GM21737 (cell line): ENCODE measurements around the gene MBNL3.
"Not testable (repeated sequence)": the region's sequence is repeated elsewhere in the genome, so short reads cannot be mapped to it uniquely, and the experiment has no call there.

Experiments
- ATAC-seq: cut with Tn5 transposase; IDR thresholded peaks from one replicate; pipeline ENCODE4 v1.9.1; 2021; ENCODE audit warnings: mild to moderate bottlenecking, moderate library complexity; ENCODE audit not compliant: unreplicated experiment

The MBNL3 gene

DNA sequence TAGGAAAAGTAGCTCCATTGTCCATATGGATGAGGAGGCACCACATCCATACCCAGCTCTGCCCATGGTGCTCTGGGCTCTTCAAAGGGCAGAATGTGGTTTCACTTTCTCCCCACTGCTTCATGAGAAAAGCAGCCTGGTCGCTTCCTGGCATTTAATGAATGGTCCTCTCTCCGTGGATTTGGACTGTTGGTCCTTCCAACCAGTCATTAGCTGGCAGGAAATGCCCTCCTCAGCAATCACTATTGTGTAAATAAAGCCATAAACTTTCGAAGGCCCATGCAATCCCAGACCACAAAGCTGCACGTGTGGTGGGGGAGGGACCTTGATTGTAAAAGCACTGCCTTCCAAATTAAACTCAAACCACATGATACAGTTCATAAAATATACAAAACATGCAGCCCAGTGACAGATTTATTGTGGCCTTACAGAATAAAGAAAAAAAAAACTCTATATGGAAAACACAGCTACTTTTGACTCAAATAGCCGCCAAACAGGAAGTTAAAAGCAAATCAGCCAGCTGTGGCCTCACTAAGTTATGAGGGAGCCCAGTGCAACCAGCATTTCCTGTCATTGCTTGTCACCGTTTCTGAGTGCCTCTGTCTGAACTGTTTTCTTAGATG is 8.1 kb downstream of the MBNL3 start:
- ATAC-seq = peak; percentile 85

DNA sequence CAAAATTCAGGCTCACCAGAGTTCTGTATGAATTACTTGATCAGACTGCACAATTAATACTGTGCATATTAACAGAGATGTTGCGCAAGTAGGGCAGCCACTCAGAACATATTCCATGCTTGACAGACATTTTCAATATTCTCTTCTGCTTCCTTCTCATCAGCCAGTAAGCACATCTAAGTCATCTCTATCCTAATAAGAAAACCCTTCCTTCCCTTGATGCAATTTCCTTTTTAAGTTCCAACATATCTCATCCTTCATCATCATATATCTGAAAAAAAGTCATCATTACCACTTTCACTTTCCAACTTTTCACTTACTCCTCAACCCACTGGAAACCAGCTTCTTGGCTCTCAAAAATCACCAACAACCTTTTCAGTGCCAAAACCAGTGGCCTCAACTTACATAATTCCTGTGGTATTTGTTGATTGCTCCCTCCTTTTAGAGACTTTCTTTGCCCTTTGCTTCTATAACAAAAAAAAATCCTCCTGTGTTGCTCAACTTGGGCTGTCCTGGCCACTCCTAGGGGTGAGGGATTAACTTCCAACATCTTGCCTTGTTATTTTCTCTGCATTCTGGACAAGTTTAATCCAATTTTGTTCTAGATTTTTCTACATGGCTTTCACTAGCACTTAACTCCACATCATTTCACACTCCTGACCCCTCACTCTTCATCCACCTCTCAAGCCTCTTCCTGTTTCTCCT is 14.1 kb downstream of the MBNL3 start:
- no peak for ATAC-seq

DNA sequence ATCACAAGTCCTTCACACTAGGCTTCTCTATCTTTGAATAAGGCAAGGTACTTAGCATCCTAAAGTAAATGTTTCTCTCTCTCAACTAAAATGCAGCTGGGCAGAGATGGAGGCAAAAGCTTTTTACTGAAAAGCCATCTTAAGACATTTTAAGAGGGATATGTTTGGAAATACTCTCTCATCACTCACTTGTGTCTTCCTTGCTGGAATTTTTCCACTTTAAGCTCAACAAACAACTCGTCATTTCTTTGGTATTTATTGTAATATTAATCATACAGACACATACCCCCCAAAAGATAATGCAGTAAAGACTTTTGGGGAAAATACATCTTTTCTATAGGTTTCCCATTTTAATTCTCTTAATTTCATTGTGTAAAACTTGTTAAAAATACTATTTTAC is 16.4 kb downstream of the MBNL3 start:
- ATAC-seq = no peak

DNA sequence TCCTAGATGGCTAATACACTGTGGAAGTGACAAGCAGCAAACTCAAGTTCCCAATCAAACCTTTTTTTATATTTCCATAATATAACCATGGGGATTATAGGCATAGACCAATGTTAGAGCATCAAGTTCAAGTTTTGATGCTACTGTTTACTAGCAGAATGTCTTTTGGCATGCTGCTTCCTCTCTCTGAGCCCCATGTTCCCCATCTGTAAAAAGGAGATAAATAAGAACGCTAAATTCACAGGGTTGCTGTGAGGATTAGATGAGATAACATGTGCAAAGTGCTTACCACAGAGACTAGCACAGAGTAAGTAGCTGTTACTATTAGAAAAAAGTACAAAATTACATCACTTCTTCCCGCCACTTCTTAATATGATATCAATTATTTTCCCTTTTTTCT is 18.0 kb downstream of the MBNL3 start:
- no peak for ATAC-seq

DNA sequence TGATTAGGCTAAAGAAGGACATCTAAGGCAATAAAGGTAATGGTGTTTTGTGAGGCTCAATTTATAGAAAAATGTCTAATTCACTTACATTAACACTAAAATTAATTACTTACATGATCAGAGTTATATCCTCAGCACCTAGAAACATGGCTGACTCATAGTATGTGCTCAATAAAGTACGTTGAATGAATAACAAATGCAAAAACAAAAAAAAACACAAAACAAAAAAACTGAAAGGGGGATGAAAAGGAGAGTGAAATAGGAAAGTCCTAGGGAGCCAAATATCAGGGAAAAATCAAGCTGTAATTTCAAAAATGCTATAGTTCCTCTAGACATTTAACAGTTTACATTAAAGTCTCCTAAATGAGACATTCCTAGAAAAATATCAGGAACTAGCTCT is 18.7 kb downstream of the MBNL3 start:
- no peak for ATAC-seq

DNA sequence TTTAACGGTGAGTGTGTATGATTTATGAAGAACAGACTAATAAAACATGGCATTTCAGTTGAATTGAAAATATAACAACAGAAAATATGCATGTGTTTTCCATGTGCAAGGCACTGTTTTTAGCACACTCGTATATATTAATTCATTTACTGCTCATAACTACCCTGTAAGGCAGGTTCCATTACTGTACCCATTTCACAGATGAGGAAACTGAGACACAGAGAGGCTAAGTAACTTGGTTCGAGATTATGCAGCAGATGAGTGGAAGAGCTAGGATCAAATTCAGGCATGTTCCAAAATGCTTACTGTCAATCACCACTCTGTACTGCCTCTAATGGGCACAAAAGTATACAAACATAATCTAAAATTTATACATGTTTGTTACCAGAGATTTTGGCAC is 20.4 kb downstream of the MBNL3 start:
- no peak for ATAC-seq

DNA sequence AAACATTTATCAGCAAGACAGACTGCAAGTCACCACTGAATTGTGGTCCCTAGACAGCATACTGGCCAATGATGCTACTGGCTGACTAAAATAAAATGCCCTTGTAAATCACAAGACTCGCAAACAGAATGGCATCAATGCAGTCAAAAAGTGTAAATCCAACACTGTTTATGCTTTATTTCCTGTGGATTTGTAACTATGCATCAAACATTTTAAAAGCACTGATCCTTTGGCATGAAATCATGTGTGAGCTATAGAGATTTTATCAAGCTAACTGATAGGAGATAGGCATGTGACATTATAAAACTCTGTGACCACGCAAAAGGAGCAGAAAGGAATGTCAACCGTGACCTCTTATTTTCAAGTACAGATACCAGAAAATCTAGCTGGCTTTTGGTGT is 20.8 kb downstream of the MBNL3 start:
- ATAC-seq = no peak

DNA sequence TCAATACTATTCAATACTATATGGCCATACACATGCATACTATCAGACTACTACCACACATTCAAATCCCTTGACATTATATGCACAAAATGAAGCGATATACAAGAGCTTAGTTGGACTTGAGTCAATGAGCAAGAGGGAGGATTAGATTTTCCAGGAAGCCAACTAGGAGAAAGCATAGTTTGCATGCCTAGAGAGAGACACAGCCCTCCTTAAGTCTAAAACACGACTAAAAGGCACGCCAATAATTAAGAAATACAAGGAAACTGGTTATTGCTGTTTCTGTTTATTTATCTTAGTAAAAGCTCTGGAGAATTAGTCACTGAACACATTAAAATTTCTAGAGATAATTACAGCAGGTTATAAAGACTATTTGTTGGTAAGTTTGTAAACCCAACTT is 21.8 kb downstream of the MBNL3 start:
- no peak for ATAC-seq

DNA sequence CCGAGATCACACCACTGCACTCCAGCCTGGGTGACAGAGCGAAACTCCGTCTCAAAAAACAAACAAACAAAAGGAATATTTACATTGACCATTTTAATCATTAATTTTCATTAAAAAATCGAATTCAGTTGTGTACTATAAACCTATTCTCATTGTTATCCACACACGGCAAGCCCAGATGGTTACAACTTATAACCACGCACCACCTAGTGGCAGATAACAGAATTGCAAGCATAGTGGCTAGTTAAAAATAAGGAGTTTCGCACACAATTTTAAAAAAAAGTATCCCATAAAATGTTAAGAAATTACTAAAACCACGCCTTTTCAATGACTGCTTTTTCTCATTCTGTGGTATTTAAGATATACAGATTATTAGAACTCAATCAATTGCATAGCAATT is 25.4 kb downstream of the MBNL3 start:
- no peak for ATAC-seq

DNA sequence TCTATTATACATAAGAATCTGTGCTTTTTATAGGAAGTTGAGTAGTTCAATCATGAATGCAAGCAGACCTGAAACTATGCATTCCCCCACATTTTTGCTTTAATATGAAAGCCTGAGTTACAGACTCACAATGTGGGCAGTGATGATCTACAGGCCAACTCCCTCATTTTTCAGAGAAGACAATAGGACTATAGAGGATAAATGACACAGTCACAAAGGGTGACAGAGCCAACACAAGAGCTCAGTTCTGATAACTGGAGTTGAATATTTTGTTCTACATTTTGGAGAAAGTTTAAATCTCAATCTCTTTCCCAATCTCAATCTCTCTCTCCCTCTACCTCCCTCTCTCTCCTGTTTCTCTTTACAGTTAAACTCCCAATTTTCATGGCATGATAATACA is 27.0 kb downstream of the MBNL3 start:
- no peak for ATAC-seq

DNA sequence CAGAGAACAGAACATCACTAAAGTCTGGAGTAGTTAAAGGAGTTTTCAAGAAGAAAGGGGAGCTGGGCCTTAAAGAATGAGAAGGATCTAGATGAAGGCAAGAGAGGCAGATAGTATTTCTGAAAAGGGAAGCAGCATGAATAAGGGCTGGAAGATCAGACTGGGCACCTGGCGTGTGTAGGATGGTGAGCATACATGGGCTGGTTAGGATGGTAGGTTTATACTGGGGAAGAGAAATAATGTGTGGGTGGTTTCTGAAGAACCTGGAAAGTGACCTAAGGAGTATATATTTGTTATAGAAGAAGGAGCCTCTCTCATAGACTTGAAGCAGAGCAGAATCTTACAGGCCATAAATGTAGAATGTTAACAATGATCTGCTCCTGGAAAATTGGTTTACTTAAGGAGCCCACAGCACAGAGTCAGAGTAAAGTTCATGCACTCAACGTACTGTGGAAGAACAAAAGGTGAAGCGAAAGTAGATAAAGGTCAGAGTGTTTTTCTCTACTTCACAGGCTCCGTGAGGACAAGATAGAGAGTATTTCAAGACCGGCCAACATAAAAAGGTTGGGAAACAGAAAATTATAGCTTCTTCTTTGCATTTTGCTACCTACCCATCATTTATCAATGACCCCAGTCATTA is 35.8 kb downstream of the MBNL3 start:
- ATAC-seq = no peak

DNA sequence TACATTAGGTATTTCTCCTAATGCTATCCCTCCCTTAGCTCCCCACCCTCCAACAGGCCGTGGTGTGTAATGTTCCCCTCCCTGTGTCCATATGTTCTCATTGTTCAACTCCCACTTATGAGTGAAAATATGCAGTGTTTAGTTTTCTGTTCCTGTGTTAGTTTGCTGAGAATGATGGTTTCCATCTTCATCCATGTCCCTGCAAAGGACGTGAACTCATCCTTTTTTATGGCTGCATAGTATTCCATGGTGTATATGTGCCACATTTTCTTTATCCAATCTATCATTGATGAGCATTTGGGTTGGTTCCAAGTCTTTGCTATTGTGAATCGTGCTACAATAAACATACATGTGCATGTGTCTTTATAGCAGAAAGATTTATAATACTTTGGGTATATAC is 42.9 kb downstream of the MBNL3 start:
- ATAC-seq = not testable (repeated sequence)

DNA sequence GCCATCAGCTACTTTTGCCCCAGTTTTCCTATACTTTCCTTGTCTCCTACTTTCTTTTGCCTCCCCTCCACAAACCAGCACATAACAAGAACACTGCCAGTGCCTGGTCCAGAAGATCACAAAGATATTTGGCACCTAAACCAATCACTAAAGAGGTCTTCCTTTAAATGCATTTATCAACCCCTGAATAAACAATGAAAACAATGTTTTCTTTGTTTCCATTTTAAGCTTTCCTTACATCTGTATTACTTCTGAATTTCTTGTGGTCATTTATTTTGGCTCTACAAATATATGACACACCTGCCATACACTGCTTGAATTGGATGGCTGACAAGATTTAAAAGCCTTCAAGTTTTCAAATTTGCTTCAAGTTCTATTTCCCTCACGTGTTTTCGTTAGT is 43.9 kb downstream of the MBNL3 start:
- ATAC-seq = no peak

DNA sequence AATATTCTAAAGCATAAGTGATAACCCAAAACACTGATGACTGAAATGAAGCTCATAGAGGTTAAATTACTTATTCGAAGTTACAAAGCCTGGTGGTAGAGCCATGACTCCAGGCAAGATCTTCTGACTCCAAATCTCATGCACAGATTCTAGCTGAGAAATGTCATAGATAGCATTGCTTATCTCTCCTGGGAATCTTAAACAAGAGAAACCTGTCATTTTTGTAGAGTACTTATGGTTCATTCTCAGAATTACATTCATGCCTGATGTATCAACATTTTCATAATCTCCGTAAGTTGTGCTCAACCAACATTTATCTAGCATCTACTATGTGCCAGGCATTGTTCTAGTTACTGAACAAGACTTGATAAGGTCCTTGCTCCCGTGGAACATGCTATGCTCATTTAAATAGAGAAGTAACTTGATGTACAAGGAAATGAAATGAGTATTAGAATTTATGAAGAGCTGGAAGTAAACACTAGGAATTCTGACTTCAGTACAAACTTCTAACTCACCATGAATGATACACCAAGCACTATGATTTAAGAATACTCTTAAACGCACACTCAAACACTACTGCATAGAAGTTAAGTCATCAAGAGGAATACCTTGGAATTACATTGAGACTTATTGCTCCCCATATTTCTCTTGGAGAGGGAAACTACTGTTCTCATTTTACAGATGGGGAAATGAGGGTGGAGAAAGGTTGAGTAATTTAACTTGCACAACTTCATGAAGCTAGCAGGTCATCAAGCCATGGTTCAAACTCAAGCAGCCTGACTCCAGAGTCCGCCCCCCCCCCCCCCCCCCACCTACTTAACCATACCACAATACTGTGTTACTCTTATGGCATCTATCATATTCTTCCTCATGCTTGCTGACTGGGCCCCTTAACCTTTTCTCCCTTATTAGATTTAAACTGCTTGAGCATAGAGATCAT is 45.4 kb downstream of the MBNL3 start:
- ATAC-seq = no peak

DNA sequence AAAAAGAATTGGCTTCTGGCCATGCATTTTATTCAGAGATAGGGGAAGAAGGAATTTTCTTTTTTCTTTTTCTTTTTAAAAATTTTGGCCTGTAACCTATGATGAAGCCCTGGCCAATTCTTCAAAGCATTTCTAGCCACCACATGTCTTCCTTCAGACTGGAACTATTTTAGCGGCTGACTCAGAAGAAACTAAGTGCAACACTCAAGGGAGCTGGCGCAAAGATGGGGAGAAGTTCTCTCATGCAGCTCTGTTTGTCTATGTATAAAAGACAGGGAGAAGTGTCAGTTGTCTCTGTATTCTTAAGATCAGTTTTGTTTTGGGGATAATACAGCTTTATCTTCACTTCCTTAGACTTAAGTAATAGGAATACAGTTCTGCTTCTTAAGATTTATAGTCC is 46.1 kb downstream of the MBNL3 start:
- ATAC-seq = no peak

DNA sequence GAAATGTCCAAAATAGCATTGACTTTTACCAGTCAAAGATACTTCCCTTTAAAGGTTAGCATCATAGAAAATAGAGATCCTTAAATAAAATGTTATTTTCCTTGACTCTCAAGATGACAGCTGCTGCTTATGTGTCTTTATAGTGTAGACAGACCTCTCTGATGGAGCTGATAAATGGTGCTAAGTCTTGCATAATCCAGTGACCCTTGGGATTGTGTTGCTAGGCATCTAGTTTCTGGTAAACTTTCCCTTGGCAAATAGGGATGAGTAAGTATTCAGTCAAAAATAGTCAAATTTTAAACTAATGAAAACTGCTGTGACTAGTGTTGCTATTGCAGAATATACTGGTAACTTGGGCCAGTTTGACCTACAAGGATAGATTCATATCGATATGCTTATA is 53.6 kb downstream of the MBNL3 start:
- ATAC-seq = no peak

DNA sequence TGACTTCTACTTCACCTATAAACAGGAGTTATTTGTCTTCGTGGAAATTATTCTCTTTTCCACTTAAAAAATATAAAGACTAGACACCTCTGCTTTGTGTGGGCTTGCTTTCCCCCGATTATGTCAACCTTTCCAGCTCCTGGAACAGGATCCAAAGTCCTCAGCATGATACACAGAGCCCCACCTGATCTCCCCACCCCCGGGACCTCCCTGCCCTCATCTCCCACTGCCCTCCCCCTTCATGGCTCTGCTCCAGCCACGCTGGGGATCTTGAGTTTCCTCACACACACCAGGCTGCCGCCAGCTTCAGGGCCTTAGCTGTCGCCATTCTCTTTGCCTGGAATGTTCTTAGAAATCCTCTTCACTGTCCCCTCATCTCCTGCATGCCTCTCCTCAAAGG is 55.3 kb downstream of the MBNL3 start:
- ATAC-seq = no peak

DNA sequence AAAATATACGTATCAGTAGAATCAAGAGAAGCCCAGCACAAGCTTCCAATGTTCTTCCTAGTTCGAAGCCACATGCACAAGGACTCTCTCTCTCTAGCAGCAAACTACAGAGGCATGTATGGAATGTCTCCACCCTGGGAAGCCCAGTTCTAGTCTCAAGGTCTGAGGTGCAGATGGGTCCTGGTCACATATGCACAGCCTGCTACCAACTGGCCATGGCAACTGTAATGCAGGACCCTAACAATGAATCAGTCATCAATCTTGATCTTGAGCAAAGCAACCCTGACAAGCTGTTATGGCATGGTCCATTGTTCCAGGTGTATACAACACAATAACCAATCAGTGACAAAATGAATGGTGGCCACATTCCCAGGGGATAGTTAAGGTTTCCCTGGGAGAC is 55.8 kb downstream of the MBNL3 start:
- no peak for ATAC-seq

DNA sequence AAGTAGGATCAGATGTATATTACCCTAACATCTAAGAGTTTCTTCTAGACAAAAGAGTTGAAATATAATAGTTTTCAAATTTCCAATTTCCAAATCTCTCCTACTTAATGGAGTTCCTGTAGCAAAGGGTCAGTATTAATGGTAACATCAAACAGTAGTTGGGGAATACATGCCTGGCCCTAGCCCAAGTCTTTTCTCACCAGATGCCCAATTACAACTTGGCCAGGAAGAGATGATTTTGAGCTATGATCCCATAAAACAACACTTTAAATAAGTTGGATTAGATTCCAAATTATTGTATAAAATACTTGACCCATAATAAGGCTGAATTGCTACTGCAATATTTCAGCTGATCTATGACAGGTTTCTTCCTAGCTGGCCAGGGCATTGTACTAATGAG is 59.9 kb downstream of the MBNL3 start:
- no peak for ATAC-seq

DNA sequence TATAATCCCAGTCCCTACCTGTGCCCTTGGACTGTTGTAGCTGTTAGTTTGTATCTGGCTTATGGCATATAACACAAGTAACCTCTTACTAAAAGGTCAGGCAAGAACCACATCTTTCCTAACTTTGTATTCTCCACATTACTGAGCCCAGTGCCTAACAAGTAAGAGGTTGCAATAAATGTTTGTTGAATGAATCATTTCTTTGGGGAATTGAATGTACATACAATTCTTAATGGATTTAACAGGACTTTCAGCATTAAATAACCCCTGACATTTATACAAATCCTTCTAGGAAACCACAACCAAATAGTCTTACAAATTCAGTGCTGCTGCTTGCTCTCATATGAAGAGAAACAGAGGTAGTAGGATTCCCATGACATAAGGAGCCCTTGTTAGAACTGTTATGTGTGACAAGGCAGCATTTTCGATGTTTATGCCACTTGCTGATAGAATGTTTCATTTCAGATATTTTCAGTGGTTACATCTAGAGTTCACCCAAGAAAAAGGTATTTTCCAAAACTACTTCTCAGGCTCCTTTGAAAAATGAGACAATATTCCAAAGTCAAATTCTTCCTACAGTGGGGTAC is 62.0 kb downstream of the MBNL3 start:
- ATAC-seq = no peak

DNA sequence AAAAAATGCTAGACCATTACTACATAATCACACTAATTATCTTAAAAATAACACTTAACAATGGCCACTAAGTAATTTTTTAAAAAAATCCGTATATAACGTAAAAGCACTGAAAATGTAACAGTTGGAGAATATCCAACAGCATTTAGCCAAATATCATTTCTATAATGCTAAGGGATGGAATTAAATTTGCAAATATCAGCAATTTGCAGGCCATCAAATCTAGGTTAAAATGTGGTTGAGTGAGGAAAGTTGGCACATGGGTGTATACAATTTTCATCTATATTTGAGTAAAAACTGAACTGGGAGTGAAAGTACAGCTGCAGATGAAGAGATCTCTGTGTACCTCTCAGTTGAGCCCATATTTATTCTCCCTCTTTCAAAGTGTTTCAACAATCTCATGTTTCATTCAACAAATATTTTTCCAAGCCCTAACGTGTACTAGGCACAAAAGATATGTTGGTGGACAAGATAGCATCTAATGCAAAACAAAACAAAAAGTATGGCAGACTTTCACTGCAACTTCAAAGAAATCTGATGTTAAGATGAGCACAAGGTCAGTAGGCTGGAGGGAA is 63.0 kb downstream of the MBNL3 start:
- ATAC-seq = no peak
